Measurements from ENCODE around the gene CELF1. TPM values are rescaled to one million over a fixed set of nuclear protein-coding genes. Genes with fewer than 3 reads are reported as not detected.
A peak's percentile ranks its signal among the peaks of the same experiment; 100 is the strongest.

CELF1 gene
- polyA plus RNA-seq, 1 of the 3 experiments (the other 2 are of a cell fraction): 47.5 TPM

DNA sequence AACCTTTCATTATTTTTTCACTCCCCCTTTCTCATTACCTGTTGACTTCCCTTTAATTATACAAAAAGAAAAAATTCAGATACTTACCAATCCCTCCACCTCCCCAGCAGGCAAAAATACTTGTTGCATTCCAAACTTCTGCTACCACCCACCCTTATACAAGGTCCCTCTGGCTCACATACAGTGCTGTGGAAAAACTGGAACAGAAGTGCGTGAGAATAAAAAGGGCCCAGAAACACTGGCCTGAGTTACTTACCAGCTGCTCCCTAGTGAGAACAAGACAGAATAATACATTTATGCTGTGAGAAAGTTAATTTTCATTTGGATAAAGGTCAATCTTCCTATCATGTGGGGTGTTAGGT lies 57.1 kb downstream of the CELF1 start:
- no peak overlapping the region for H3K9ac ChIP-seq
- H3K27me3 ChIP-seq (ENCODE audit: insufficient read depth): no peaks in the 10 kb centered on the region
- ChIA-PET CTCF (no interaction called here), POLR2A (no interaction called here)
- TF ChIP-seq RXRA (IDR thresholded peaks at IDR 0.05; ENCODE audit: borderline replicate concordance, low read depth) (no peak), FOXM1 (IDR thresholded peaks at IDR 0.05; ENCODE audit: low read depth) (no peak), MXI1 (IDR thresholded peaks at IDR 0.05; ENCODE audit: low read depth, low read length) (no peak), GATA2 (CRISPR knock-in tag; IDR thresholded peaks at IDR 0.05) (no peak), SMC3 (IDR thresholded peaks at IDR 0.05; ENCODE audit: low read depth, low read length) (no peak), MEF2A (IDR thresholded peaks at IDR 0.05; ENCODE audit: borderline replicate concordance, low read depth) (no peak), GABPA (IDR thresholded peaks at IDR 0.05; ENCODE audit: low read depth) (no peak), SIN3A (IDR thresholded peaks at IDR 0.05; ENCODE audit: borderline replicate concordance, low read depth, low read length) (no peak)
- TF ChIP-seq, protein P1, sequence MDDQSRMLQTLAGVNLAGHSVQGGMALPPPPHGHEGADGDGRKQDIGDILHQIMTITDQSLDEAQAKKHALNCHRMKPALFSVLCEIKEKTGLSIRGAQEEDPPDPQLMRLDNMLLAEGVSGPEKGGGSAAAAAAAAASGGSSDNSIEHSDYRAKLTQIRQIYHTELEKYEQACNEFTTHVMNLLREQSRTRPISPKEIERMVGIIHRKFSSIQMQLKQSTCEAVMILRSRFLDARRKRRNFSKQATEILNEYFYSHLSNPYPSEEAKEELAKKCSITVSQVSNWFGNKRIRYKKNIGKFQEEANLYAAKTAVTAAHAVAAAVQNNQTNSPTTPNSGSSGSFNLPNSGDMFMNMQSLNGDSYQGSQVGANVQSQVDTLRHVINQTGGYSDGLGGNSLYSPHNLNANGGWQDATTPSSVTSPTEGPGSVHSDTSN (IDR thresholded peaks at IDR 0.05): no peak
- TF ChIP-seq, protein P2, sequence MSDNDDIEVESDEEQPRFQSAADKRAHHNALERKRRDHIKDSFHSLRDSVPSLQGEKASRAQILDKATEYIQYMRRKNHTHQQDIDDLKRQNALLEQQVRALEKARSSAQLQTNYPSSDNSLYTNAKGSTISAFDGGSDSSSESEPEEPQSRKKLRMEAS (IDR thresholded peaks at IDR 0.05; ENCODE audit: low read depth): no peak
- TF ChIP-seq, protein P3, sequence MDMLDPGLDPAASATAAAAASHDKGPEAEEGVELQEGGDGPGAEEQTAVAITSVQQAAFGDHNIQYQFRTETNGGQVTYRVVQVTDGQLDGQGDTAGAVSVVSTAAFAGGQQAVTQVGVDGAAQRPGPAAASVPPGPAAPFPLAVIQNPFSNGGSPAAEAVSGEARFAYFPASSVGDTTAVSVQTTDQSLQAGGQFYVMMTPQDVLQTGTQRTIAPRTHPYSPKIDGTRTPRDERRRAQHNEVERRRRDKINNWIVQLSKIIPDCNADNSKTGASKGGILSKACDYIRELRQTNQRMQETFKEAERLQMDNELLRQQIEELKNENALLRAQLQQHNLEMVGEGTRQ (IDR thresholded peaks at IDR 0.05; ENCODE audit: borderline replicate concordance, low read depth, low read length): no peak
- peaks cover 98% of the 10 kb centered on the region for H3K79me2 ChIP-seq (ENCODE audit: insufficient read depth)
- peaks cover 38 to 56% of the 10 kb centered on the region in 2 experiments for H3K36me3 ChIP-seq (replicated peaks in 1 of 2; ENCODE audit: control insufficient read depth in 1 of 2, insufficient read depth in 2 of 2, low read length in 1 of 2)
- no peak overlapping the region for H3K4me3 ChIP-seq (ENCODE audit: low read depth in 2 of 2, low read length in 1 of 2)
- H3K4me1 ChIP-seq (ENCODE audit: control insufficient read depth in 1 of 2, insufficient read depth in 2 of 2, low read depth in 1 of 2, low read length in 1 of 2): peaks cover 23 to 40% of the 10 kb centered on the region in 2 experiments; a peak in 3 of 4 replicates
- no peaks in the 10 kb centered on the region for H3K9me2 ChIP-seq
- peaks cover 77% of the 10 kb centered on the region for H4K20me1 ChIP-seq (ENCODE audit: insufficient read depth)
- no peak overlapping the region for H3K4me2 ChIP-seq
- H2AFZ ChIP-seq (ENCODE audit: low read depth): no peak overlapping the region
- no peaks in the 10 kb centered on the region for H3F3A ChIP-seq (replicated peaks; ENCODE audit: insufficient read depth)
- DNase-seq: no peak
- H3K27ac ChIP-seq (ENCODE audit: low read depth in 2 of 2, low read length in 1 of 2): peak overlapping the region in 1 of 2 experiments; percentile 6; a peak in 1 of 4 replicates
- H3K9me3 ChIP-seq: no peaks in the 10 kb centered on the region
- 96% methylated on average over 1 of the region's 1 CpG for WGBS (ENCODE audit: low lambda C conversion rate)

DNA sequence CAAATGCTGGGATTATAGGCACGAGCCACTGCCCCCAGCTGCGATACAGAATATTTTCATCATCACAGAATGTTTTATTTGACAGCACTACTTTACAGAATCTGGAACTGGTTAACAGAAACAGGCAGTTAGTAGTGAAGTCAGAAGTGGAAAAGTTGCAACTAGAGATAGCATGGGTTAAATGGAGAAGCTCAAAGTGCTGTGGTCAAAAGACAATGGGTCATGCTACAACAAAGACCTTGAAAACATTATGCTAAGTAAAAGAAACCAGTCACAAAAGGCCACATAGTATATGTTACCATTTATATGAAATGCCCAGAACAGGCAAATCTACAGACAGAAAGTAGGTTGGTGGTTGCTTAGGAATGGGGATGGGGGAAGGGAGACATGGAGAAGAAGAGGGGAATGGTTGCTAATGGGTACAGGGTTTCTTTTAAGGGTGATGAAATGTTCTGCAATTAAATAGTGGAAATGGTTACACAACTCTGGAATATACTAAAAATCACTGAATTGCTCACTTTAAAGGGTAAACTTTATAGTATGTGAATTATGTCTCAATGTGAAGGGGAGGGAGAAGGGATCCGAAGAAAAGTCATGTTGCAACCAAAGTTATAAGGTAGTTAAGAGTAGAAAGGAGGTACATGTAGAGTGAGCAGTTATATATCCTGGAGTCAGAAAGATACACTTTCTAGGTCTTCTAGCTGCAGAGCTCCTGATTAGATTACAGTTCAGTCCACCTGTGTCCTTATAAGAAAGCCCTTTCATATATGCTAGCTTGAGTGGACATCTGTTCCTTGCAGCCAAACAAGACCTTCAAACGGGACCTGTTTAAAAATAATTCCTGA lies 57.7 kb downstream of the CELF1 start:
- CTCF ChIA-PET: no interaction called here
- TF ChIP-seq ELF1 (IDR thresholded peaks at IDR 0.05) (no peak), TCF12 (IDR thresholded peaks at IDR 0.05) (no peak), NFIC (IDR thresholded peaks at IDR 0.05; ENCODE audit: borderline replicate concordance) (no peak), EZH2phosphoT487 (IDR thresholded peaks at IDR 0.05; ENCODE audit: borderline replicate concordance, low read depth) (no peak), RAD21 (IDR thresholded peaks at IDR 0.05; ENCODE audit: low read length) (no peak), EP300 (IDR thresholded peaks at IDR 0.05; ENCODE audit: borderline replicate concordance in 1 of 2, low read depth in 1 of 2, low read length in 1 of 2) (no peak), YY1 (IDR thresholded peaks at IDR 0.05; ENCODE audit: low read depth) (no peak), JUND (IDR thresholded peaks at IDR 0.05) (no peak), RCOR1 (IDR thresholded peaks at IDR 0.05; ENCODE audit: low read length) (no peak), TAF1 (IDR thresholded peaks at IDR 0.05; ENCODE audit: borderline replicate concordance, low read depth, low read length) (no peak), GABPA (IDR thresholded peaks at IDR 0.05; ENCODE audit: low read depth) (no peak), GATA2 (CRISPR knock-in tag; IDR thresholded peaks at IDR 0.05) (no peak)
- TF ChIP-seq, protein P4, sequence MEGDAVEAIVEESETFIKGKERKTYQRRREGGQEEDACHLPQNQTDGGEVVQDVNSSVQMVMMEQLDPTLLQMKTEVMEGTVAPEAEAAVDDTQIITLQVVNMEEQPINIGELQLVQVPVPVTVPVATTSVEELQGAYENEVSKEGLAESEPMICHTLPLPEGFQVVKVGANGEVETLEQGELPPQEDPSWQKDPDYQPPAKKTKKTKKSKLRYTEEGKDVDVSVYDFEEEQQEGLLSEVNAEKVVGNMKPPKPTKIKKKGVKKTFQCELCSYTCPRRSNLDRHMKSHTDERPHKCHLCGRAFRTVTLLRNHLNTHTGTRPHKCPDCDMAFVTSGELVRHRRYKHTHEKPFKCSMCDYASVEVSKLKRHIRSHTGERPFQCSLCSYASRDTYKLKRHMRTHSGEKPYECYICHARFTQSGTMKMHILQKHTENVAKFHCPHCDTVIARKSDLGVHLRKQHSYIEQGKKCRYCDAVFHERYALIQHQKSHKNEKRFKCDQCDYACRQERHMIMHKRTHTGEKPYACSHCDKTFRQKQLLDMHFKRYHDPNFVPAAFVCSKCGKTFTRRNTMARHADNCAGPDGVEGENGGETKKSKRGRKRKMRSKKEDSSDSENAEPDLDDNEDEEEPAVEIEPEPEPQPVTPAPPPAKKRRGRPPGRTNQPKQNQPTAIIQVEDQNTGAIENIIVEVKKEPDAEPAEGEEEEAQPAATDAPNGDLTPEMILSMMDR (IDR thresholded peaks at IDR 0.05): no peak
- TF ChIP-seq, protein P5, sequence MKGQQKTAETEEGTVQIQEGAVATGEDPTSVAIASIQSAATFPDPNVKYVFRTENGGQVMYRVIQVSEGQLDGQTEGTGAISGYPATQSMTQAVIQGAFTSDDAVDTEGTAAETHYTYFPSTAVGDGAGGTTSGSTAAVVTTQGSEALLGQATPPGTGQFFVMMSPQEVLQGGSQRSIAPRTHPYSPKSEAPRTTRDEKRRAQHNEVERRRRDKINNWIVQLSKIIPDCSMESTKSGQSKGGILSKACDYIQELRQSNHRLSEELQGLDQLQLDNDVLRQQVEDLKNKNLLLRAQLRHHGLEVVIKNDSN (IDR thresholded peaks at IDR 0.05; ENCODE audit: borderline replicate concordance, low read depth): no peak
- TF ChIP-seq, protein P1 (IDR thresholded peaks at IDR 0.05): no peak

More for the DNA sequence above, 57.7 kb downstream of the CELF1 start:
- peaks cover 36 to 50% of the 10 kb centered on the region in 2 experiments for H3K36me3 ChIP-seq (replicated peaks in 1 of 2; ENCODE audit: control insufficient read depth in 1 of 2, insufficient read depth in 2 of 2, low read length in 1 of 2)
- 96% methylated on average over 4 of the region's 4 CpGs for WGBS (ENCODE audit: low lambda C conversion rate)
- no peak overlapping the region for H3K4me2 ChIP-seq
- H4K20me1 ChIP-seq (ENCODE audit: insufficient read depth): peaks cover 74% of the 10 kb centered on the region
- no peaks in the 10 kb centered on the region for H3K9me3 ChIP-seq
- peaks cover 21 to 40% of the 10 kb centered on the region in 2 experiments; a peak in 3 of 4 replicates for H3K4me1 ChIP-seq (ENCODE audit: control insufficient read depth in 1 of 2, insufficient read depth in 2 of 2, low read depth in 1 of 2, low read length in 1 of 2)
- no peak overlapping the region for H2AFZ ChIP-seq (ENCODE audit: low read depth)
- peaks cover 4% of the 10 kb centered on the region for H3F3A ChIP-seq (replicated peaks; ENCODE audit: insufficient read depth)
- H3K9me2 ChIP-seq: no peaks in the 10 kb centered on the region
- POLR2A ChIA-PET: no interaction called here
- H3K9ac ChIP-seq: no peak overlapping the region
- no peak for DNase-seq
- peaks cover 98% of the 10 kb centered on the region for H3K79me2 ChIP-seq (ENCODE audit: insufficient read depth)
- H3K4me3 ChIP-seq (ENCODE audit: low read depth in 2 of 2, low read length in 1 of 2): no peak overlapping the region
- H3K27me3 ChIP-seq (ENCODE audit: insufficient read depth): no peaks in the 10 kb centered on the region
- H3K27ac ChIP-seq (ENCODE audit: low read depth in 2 of 2, low read length in 1 of 2): no peak overlapping the region
